RCC 7860 (cell line): ENCODE data around the gene HAO2.
"Not testable (repeated sequence)": the region's sequence is repeated elsewhere in the genome, so short reads cannot be mapped to it uniquely, and the experiment has no call there.

ENCODE experiments used
- DNase-seq: peaks from one replicate; pipeline ENCODE4 v3.0.0-alpha.2; 2015; ENCODE audit warnings: low spot score
- FAIRE-seq: peaks from 2 replicates; lab custom pipeline; 2012; peaks lifted over from hg19 to GRCh38; lab: Jason Lieb, UNC

Gene HAO2

DNA sequence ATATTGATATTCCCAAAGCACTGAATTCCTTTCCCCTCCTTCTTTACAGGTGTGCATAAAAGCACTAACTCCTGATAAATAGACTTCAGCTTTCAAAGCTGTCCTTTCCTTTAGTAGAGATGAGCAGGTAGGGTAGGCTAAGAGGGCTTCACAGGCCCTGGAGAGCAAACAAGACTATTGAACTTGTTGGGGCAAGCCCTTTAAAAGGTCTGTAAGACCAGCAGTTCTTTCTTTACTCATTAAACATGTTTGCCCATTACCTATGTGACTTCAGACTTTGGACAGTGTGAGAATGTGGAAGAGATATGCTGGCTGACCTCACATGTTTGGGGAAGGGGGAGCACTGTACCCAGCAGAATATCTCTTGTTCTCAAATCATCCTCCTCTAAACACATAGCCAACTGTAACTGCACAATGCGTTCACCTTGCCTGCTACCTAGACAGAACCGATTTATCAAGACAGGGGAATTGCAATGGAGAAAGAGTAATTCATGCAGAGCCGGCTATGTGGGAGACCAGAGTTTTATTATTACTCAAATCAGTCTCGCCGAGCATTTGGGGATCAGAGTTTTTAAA is 27.1 kb upstream of the HAO2 start:
- FAIRE-seq: no peak
- DNase-seq: no peak

GRCh38 chr1:119345398-119345797 is 23.2 kb upstream of the HAO2 start:
- FAIRE-seq (peak; percentile 20), DNase-seq (no peak)

DNA sequence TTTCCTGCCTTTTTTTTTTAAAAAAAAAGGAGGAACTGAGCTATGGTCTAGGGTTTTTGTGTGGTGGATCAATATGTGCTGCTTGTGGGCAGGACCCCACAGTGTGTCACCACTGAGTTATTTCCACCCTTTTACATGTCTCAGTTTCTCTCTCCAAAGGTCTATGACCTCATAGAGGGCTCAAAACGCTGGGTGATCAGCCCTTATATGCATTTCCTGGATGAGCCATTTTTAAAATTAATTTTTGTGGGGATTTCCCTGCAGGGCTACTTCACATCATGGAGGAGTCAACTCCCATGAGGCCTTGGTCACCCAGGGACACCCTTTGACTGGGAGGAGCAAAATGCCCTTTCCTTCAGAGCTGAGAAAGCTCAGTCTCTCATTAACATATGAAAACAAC is 20.7 kb upstream of the HAO2 start:
- no peak for FAIRE-seq
- peak; percentile 55 for DNase-seq

DNA sequence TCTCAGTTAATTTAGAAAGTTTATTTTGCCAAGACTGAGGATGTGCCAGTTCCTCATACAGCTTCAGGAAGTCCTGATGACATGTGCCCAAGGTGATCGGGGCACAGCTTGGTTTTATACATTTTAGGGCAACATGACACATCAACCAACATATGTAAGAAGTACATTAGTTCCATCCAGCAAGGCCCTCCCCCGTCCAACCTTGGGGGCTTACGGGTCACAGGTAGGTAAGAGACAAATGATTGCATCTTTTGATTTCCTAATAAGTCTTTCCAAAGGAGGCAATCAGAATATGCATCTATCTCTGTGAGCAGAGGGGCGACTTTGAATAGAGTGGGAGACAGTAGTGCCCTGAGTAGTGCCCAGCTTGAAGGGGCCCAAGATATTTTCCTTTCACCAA is 19.6 kb upstream of the HAO2 start:
- FAIRE-seq (no peak), DNase-seq (no peak)

DNA sequence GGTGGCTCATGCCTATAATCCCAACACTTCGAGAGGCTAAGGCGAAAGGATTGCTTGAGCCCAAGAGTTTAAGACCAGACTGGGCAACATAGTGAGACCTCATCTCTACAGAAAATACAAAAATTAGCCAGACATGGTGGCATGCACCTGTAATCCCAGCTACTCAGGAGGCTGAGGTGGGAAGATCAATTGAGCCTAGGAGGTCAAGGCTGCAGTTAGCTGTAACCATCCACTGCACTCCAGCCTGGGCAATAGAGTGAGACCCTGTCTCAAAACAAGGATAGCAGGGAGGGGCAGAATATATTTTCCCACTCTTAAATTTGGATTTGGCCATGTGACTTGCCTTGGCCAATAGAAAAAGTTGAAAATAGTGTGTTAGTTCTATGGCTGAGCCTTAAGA is 17.7 kb upstream of the HAO2 start:
- DNase-seq, FAIRE-seq: not testable (repeated sequence)

DNA sequence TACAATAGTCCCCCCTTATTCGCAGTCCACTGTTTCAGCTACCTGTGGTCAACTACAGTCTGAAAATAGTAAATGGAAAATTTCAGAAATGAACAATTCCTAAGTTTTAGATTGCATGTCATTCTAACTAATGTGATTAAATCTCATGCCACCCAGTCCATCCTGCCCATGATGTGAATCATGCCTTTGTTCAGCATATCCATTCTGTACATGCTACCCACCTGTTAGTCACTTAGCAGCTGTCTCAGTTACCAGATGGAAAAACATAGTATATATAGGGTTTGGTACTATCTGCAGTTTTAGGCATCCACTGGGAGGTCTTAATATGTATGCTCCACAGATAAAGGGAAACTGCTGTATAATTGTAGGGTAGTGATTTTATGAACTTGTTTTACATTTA is 16.6 kb upstream of the HAO2 start:
- FAIRE-seq (no peak), DNase-seq (no peak)

DNA sequence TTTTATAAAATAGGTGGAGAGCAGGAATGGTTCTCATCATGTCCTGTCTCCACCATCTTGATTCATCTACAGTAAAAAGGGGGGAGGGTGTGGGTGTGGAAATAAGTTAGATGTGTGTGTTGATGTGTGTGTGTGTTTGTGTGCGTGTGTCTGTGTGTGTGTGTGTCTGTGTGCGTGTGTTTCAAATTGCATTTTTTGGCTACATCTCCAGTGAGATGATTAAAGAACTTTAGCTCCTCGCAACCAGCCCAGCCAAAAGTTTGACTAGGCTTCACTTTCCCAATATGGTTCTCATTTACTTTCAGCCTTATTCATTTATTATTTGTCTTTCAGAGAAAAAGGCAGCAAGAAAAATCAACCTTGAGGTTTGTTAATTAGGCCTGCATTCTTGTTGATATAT is 14.7 kb upstream of the HAO2 start:
- FAIRE-seq: no peak
- DNase-seq: no peak

GRCh38 chr1:119358636-119359035 is 9.9 kb upstream of the HAO2 start:
- DNase-seq: no peak
- FAIRE-seq: no peak

DNA sequence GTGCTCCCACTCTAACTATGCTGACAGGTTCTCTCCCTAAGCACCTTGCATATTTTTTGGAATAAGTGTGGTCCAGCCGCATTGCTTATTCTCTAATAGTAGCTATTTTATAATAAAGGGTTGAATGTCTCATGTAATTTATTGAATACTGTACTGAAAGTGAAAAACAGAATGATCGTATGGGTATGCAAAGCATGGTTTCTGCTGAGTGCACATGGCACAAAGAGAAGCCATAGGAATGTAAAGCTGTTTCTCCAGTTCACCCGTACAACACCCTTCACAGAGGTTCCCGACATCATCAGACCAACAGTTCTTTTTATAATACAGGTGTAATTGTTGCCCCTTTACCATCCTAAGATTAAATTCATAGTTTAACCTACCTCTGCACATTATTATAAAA is 8.9 kb upstream of the HAO2 start:
- FAIRE-seq: no peak
- DNase-seq: no peak

DNA sequence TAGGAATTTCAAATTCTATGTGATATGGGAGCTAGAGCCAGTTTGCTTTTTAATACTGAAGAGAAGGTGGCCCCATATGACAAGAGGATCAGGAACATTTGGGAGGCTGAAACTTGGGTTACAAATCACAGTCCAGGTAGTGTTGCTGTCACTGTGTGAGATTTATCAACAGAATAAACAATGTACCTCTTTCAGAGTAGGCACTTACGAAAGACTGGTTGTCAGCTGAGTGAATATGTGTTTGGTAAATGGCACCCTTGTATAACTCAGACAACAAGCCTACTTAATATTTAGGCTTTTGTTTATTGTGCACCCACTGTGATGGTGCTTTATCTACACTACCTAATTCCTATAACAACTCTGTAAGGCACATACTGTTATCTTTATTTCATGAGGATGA is 7.4 kb upstream of the HAO2 start:
- DNase-seq: no peak
- FAIRE-seq: no peak

GRCh38 chr1:119361620-119362344 is 6.8 kb upstream of the HAO2 start:
- FAIRE-seq: no peak
- no peak for DNase-seq

DNA sequence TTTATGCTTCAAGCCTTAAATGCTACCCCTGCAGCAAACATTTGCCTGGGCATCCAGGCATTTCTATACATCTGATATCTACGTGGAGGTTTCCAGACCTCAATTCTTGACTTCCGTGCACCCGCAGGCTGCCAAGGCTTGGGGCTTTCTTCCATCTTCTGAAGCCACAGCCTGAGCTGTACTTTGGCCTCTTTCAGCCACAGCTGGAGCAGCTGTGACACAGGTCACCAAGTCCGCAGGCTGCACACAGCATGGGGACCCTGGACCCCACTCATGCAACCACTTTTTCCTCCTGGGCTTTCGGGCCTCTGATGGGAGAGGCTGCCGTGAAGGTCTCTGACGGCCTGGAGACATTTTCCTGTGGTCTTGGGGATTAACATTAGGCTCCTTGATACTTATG is 5.4 kb upstream of the HAO2 start:
- FAIRE-seq: no peak
- DNase-seq: no peak

DNA sequence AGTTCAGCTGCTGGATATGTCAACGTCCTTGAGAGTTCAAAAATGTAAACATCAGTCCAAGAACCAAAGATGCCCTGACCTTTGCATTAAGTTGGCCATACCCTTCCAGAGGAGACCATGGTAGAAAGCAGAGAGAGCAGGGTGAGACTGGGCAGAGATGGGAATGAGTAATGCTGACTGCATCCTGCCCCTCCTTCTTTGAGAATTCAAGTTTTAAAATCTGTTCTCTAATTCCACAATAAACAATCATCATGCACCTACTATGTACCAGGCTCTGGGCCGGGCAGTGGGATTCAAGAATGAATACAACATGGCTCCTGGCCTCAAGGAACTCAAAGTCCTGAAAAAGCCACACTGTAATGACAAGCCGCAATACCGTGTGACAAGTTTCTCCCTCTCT is 3.9 kb upstream of the HAO2 start:
- no peak for DNase-seq
- no peak for FAIRE-seq

- FAIRE-seq (no peak), DNase-seq (no peak)
Measured at GRCh38 chr1:119366424-119366823, 2.2 kb upstream of the HAO2 start.

GRCh38 chr1:119367432-119368124 is 1.0 kb upstream of the HAO2 start:
- peak; percentile 31 for DNase-seq
- no peak for FAIRE-seq

GRCh38 chr1:119370748-119371147 is 2.2 kb downstream of the HAO2 start:
- FAIRE-seq (no peak), DNase-seq (no peak)

- no peak for DNase-seq
- FAIRE-seq: no peak
Measured at GRCh38 chr1:119371815-119372214, 3.2 kb downstream of the HAO2 start.

DNA sequence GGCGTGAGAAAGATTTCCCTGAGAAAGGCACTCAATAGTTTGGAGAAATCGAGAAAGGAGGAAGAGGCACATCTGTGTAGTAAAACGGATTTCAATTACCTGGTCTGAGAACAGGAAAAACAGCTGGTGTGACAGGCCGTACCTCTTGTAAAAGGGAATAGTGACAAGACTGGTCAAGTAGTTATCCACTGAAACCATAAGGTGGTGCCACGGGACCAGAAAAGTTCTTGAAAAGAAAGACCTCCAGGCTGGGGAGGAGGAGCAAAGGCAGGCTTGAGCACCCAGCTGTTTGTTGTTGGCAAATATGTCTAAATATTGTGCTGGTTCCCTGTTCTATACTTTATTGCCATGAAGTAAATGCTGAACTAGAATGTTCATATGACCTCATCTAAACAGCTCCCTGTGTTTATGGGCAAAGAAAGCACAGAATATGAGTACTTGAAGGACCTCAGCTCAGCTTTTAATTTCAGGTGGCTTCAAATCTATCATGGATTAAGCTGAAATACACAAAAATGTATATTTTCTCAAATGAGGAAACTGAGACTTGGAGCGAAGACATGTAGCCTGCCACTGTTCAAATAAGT is 4.0 kb downstream of the HAO2 start:
- no peak for DNase-seq
- no peak for FAIRE-seq

GRCh38 chr1:119373465-119373864 is 4.9 kb downstream of the HAO2 start:
- DNase-seq (peak; percentile 68), FAIRE-seq (no peak)

GRCh38 chr1:119374208-119374874 is 5.8 kb downstream of the HAO2 start:
- FAIRE-seq: no peak
- peak; percentile 82 for DNase-seq

- DNase-seq: no peak
- FAIRE-seq: no peak
Measured at GRCh38 chr1:119375366-119375765, 6.8 kb downstream of the HAO2 start.
